DOHH2 (cell line): ENCODE measurements around the gene WDFY4.

Experiments used
- H3F3A ChIP-seq: fragments of 200-600 bp; sonication (generic), shearing (Covaris generic); 2 replicates; pipeline ENCODE4 v1.6.0; 2016; ENCODE audit warnings: antibody characterized with exemption, mild to moderate bottlenecking; ENCODE audit not compliant: control insufficient read depth, insufficient read depth
- H3K27ac ChIP-seq: fragments of 200-600 bp; sonication (generic); 2 replicates; pipeline ENCODE4 v1.5.1; 2014; ENCODE audit warnings: low read depth, mild to moderate bottlenecking, low read length, moderate library complexity
- H3K27me3 ChIP-seq: fragments of 200-600 bp; sonication (generic); 2 replicates; pipeline ENCODE4 v1.6.1; 2014; ENCODE audit warnings: mild to moderate bottlenecking, low read length, mixed read lengths; ENCODE audit not compliant: control insufficient read depth
- H3K36me3 ChIP-seq: fragments of 200-600 bp; sonication (generic); 2 replicates; pipeline ENCODE4 v1.6.1; 2014; ENCODE audit warnings: mild to moderate bottlenecking, low read length, moderate library complexity, mixed read lengths; ENCODE audit not compliant: control insufficient read depth
- H3K4me1 ChIP-seq: fragments of 200-600 bp; sonication (generic); 2 replicates; pipeline ENCODE4 v1.6.1; 2014; ENCODE audit warnings: mild to moderate bottlenecking, low read length, mixed read lengths; ENCODE audit not compliant: control insufficient read depth
- H3K4me2 ChIP-seq: fragments of 200-600 bp; sonication (generic); 2 replicates; pipeline ENCODE4 v1.6.0; 2014; ENCODE audit warnings: mild to moderate bottlenecking, low read length, moderate library complexity
- H3K4me3 ChIP-seq: fragments of 200-600 bp; sonication (generic); 2 replicates; pipeline ENCODE4 v1.5.1; 2014; ENCODE audit warnings: mild to moderate bottlenecking, low read length, mixed read lengths
- H3K79me2 ChIP-seq: fragments of 200-600 bp; sonication (generic); 2 replicates; pipeline ENCODE4 v1.6.1; 2014; ENCODE audit warnings: mild to moderate bottlenecking, low read length, mixed read lengths; ENCODE audit not compliant: control insufficient read depth
- H3K9me2 ChIP-seq: fragments of 200-600 bp; sonication (generic); replicated peaks from 2 replicates; pipeline ENCODE4 v1.6.1; 2014; ENCODE audit warnings: mild to moderate bottlenecking, low read length, mixed read lengths; ENCODE audit not compliant: control insufficient read depth
- H3K9me3 ChIP-seq: fragments of 200-600 bp; sonication (generic); 2 replicates; pipeline ENCODE4 v1.6.1; 2014; ENCODE audit warnings: antibody characterized with exemption, low read length, mixed read lengths; ENCODE audit not compliant: control insufficient read depth, insufficient read depth
- H4K20me1 ChIP-seq: fragments of 200-600 bp; sonication (generic); 2 replicates; pipeline ENCODE4 v1.6.0; 2014; ENCODE audit warnings: low read depth, mild to moderate bottlenecking, antibody characterized with exemption, low read length, moderate library complexity; ENCODE audit not compliant: control insufficient read depth, insufficient read depth
- EZH2phosphoT487 ChIP-seq: fragments of 200-600 bp; sonication (generic); IDR thresholded peaks from 2 replicates; pipeline ENCODE4 v1.6.1; 2017; ENCODE audit warnings: borderline replicate concordance, mild to moderate bottlenecking, antibody characterized with exemption, low read length, moderate library complexity, mixed read lengths
- TF ChIP-seq, protein P1 (sequence below): fragments of 200-600 bp; sonication (generic); IDR thresholded peaks from one replicate; pipeline ENCODE4 v1.5.1; 2014; ENCODE audit warnings: antibody characterized with exemption, mild to moderate bottlenecking, low read depth, low read length; ENCODE audit not compliant: poor library complexity, severe bottlenecking

The WDFY4 gene

DNA sequence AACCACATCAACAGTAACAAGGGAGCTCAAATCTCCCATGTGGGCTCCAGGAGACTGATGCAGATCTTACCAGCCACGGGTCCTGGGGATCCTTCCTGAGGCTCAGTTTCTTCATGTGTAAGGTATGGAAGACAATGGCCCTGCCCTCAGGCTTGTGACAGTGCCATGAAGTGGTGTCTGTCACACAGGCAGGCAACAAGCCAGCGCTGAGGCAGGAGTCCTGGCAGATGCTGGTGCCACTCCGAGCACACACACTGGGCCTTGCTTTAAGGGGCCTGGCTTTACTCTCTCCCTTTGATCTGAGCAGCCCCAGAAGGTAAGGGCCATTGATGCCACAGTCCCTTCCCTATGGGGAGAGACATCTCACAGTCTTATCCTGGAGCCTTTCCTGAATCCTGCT lies 283.4 kb downstream of the WDFY4 start:
- Histone ChIP-seq H3K4me3 (no peak overlapping the region), H3K27me3 (no peaks in the 10 kb centered on the region), H3F3A (no peaks in the 10 kb centered on the region), H4K20me1 (no peaks in the 10 kb centered on the region), H3K4me1 (no peaks in the 10 kb centered on the region), H3K4me2 (no peak overlapping the region), H3K36me3 (peaks cover 43% of the 10 kb centered on the region), H3K9me2 (no peaks in the 10 kb centered on the region), H3K79me2 (no peaks in the 10 kb centered on the region), H3K9me3 (no peaks in the 10 kb centered on the region), H3K27ac (no peak overlapping the region)
- TF ChIP-seq EZH2phosphoT487: no peak
- TF ChIP-seq, protein P1, sequence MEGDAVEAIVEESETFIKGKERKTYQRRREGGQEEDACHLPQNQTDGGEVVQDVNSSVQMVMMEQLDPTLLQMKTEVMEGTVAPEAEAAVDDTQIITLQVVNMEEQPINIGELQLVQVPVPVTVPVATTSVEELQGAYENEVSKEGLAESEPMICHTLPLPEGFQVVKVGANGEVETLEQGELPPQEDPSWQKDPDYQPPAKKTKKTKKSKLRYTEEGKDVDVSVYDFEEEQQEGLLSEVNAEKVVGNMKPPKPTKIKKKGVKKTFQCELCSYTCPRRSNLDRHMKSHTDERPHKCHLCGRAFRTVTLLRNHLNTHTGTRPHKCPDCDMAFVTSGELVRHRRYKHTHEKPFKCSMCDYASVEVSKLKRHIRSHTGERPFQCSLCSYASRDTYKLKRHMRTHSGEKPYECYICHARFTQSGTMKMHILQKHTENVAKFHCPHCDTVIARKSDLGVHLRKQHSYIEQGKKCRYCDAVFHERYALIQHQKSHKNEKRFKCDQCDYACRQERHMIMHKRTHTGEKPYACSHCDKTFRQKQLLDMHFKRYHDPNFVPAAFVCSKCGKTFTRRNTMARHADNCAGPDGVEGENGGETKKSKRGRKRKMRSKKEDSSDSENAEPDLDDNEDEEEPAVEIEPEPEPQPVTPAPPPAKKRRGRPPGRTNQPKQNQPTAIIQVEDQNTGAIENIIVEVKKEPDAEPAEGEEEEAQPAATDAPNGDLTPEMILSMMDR: no peak

DNA sequence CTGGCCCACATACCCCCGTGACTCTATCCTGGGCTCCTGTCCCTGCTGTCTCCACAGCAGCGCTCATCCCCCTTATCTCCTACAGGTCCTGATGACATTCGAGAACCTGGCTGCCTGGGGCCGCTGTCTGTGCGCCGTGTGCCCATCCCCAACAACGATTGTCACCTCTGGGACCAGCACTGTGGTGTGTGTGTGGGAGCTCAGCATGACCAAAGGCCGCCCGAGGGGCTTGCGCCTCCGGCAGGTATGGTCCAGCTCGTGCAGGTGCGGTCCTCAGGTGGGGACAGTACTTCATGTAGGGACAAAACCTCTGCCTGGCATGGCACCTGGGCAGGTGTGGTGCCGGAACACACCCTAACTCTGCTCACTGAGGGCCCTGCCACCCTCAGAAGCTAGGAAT lies 285.4 kb downstream of the WDFY4 start:
- H3K4me3 ChIP-seq: no peak overlapping the region
- TF ChIP-seq, protein P1: no peak
- H3K4me2 ChIP-seq: no peak overlapping the region
- H3K4me1 ChIP-seq: no peaks in the 10 kb centered on the region
- no peaks in the 10 kb centered on the region for H3K27me3 ChIP-seq
- no peak overlapping the region for H3K27ac ChIP-seq
- no peaks in the 10 kb centered on the region for H3K9me2 ChIP-seq
- no peaks in the 10 kb centered on the region for H3K9me3 ChIP-seq
- peaks cover 39% of the 10 kb centered on the region for H3K36me3 ChIP-seq
- no peaks in the 10 kb centered on the region for H3K79me2 ChIP-seq
- H3F3A ChIP-seq: no peaks in the 10 kb centered on the region
- no peaks in the 10 kb centered on the region for H4K20me1 ChIP-seq

DNA sequence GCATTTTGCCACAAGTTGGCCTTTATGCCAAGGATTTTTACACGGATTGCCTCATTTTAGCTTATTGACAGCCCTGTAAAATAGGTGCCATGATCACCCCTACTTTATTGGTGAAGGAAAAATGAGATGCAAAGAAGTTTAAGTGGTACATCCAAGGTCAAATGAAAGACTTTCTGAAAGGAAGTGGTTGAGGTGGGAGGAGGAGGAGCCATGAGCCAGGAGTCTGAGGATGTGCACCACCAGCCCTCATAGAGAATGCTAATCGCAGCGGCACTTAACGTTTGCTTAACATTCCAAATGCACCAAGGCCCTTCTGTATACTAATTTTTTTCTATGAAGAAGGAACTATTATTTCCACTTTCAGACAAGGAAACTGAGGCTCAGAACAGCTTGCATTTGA lies 286.0 kb downstream of the WDFY4 start:
- H4K20me1 ChIP-seq: no peaks in the 10 kb centered on the region
- no peaks in the 10 kb centered on the region for H3K4me1 ChIP-seq
- H3K4me3 ChIP-seq: no peak overlapping the region
- no peak for TF ChIP-seq EZH2phosphoT487
- TF ChIP-seq, protein P1: no peak
- no peaks in the 10 kb centered on the region for H3F3A ChIP-seq
- no peak overlapping the region for H3K27ac ChIP-seq
- H3K9me3 ChIP-seq: no peaks in the 10 kb centered on the region
- H3K79me2 ChIP-seq: no peaks in the 10 kb centered on the region
- peaks cover 39% of the 10 kb centered on the region for H3K36me3 ChIP-seq
- no peak overlapping the region for H3K4me2 ChIP-seq
- no peaks in the 10 kb centered on the region for H3K9me2 ChIP-seq
- H3K27me3 ChIP-seq: no peaks in the 10 kb centered on the region

DNA sequence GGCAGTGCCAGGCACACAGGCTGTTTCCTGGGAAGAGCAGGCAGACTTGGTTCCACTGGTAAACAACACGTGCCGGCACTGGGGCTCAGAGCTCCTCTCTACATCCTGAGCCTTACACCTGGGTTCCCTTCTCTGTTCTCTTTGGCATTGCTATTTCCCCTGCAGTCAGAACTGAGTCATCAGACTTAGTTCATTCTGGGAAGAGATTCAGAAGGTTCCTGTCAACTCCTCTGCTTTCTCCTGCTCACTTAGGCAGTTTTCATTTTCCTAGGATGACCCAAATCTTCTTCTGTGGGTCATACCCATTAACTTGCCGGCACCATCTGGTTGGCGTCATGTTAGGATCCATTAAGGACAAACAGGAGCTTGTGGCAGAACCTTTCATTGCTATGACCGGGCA lies 288.4 kb downstream of the WDFY4 start:
- TF ChIP-seq EZH2phosphoT487: no peak
- TF ChIP-seq, protein P1: no peak
- Histone ChIP-seq H3K36me3 (peaks cover 35% of the 10 kb centered on the region), H4K20me1 (no peaks in the 10 kb centered on the region), H3K79me2 (no peaks in the 10 kb centered on the region), H3K4me1 (no peaks in the 10 kb centered on the region), H3K27me3 (no peaks in the 10 kb centered on the region), H3K9me3 (no peaks in the 10 kb centered on the region), H3K27ac (no peak overlapping the region), H3K9me2 (no peaks in the 10 kb centered on the region), H3F3A (no peaks in the 10 kb centered on the region), H3K4me3 (no peak overlapping the region), H3K4me2 (no peak overlapping the region)
